ENCODE data around the gene ERBB4. TPM values are rescaled to one million over a fixed set of nuclear protein-coding genes. Genes with fewer than 3 reads are reported as not detected.

ERBB4 gene
- total and polyA plus RNA-seq, 2 of the 8 experiments (the other 6 are each of a cell fraction or from before 2014, with no cell fraction given), result 0.34 to 1.3 TPM

- TF ChIP-seq CTBP2 (IDR thresholded peaks at IDR 0.05; ENCODE audit: borderline replicate concordance, insufficient read depth, insufficient read length, low read length) (no peak), PHF8 (conservative IDR thresholded peaks at IDR 0.05; ENCODE audit: low read depth, low read length) (no peak), SIRT6 (IDR thresholded peaks at IDR 0.05; ENCODE audit: low read length) (no peak), SP4 (IDR thresholded peaks at IDR 0.05; ENCODE audit: low read length) (no peak), JUN (IDR thresholded peaks at IDR 0.05; ENCODE audit: low read depth, low read length) (no peak)
These were observed 1060.9 kb downstream of the ERBB4 start (continued) for GRCh38 chr2:211477537-211478275.
